Body of pancreas (tissue), 4 donors: ENCODE measurements around the gene NIPAL3.
"Not testable (repeated sequence)": the region's sequence is repeated elsewhere in the genome, so short reads cannot be mapped to it uniquely, and the experiment has no call there.

Experiments
- CTCF ChIP-seq, 7 experiments: fragments of 450-650 bp in 4 of 7; fragments of 200-600 bp in 3 of 7; sonication (generic) in 3 of 7; IDR thresholded peaks; one replicate each; pipeline ENCODE4 v1.5.1; 2016 to 2019; ENCODE audit warnings: antibody characterized with exemption in 7 of 7
- POLR2A ChIP-seq, 3 donors: fragments of 450-650 bp; IDR thresholded peaks; one replicate each; pipeline ENCODE4 v1.6.1; 2016; ENCODE audit warnings: antibody characterized with exemption in 3 of 3, mild to moderate bottlenecking in 2 of 3

GRCh38 chr1:24492935-24493334 lies 77.3 kb downstream of the NIPAL3 start:
- TF ChIP-seq CTCF, POLR2A (IDR thresholded peaks at IDR 0.05): not testable (repeated sequence)
